ENCODE results near the gene PTBP2. TPM values are rescaled to one million over a fixed set of nuclear protein-coding genes. Genes with fewer than 3 reads are reported as not detected.

Gene PTBP2
- total and polyA plus RNA-seq, 4 donors, result 2.5 to 14.6 (median 9.0) TPM

DNA sequence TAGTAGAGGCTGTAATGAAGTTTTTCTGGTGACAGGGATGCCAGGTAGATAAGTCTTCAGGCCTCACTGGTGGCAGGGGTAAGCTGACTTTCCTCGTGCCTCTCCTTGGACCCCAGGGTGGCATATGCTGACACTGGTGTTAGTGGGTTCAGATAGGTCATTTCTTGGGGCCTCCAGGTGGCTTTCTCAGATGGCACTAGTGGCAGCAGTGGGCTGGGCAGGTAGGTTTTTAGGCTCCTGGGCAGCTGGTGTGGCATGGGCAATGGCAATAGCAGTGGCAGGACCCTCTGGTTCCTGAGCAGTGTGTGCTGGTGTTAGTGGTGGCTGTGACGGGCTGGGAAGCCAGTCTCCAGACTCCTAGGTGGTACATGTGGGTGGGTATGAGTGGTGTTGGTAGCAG lies 140.3 kb downstream of the PTBP2 start:
- no peak overlapping the region for H3K4me3 ChIP-seq (ENCODE audit: low read depth in 1 of 3, low read length in 3 of 3)
- no peak for DNase-seq (ENCODE audit: low spot score)
- H3K27me3 ChIP-seq (ENCODE audit: control insufficient read depth in 4 of 4, insufficient read depth in 4 of 4, low read length in 3 of 4), result no peaks in the 10 kb centered on the region
- H3K36me3 ChIP-seq (ENCODE audit: control insufficient read depth in 4 of 4, insufficient read depth in 3 of 4, low read depth in 1 of 4, low read length in 3 of 4), result no peaks in the 10 kb centered on the region
- TF ChIP-seq, protein P1, sequence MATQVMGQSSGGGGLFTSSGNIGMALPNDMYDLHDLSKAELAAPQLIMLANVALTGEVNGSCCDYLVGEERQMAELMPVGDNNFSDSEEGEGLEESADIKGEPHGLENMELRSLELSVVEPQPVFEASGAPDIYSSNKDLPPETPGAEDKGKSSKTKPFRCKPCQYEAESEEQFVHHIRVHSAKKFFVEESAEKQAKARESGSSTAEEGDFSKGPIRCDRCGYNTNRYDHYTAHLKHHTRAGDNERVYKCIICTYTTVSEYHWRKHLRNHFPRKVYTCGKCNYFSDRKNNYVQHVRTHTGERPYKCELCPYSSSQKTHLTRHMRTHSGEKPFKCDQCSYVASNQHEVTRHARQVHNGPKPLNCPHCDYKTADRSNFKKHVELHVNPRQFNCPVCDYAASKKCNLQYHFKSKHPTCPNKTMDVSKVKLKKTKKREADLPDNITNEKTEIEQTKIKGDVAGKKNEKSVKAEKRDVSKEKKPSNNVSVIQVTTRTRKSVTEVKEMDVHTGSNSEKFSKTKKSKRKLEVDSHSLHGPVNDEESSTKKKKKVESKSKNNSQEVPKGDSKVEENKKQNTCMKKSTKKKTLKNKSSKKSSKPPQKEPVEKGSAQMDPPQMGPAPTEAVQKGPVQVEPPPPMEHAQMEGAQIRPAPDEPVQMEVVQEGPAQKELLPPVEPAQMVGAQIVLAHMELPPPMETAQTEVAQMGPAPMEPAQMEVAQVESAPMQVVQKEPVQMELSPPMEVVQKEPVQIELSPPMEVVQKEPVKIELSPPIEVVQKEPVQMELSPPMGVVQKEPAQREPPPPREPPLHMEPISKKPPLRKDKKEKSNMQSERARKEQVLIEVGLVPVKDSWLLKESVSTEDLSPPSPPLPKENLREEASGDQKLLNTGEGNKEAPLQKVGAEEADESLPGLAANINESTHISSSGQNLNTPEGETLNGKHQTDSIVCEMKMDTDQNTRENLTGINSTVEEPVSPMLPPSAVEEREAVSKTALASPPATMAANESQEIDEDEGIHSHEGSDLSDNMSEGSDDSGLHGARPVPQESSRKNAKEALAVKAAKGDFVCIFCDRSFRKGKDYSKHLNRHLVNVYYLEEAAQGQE (IDR thresholded peaks at IDR 0.05), result no peak
- TF ChIP-seq FOXA2 (IDR thresholded peaks at IDR 0.05) (no peak), RAD21 (IDR thresholded peaks at IDR 0.05) (no peak), SP1 (IDR thresholded peaks at IDR 0.05) (no peak), HNF4A (conservative IDR thresholded peaks at IDR 0.05) (no peak), EGR1 (IDR thresholded peaks at IDR 0.05; ENCODE audit: low read depth in 2 of 2) (no peak)
- TF ChIP-seq, protein P2, sequence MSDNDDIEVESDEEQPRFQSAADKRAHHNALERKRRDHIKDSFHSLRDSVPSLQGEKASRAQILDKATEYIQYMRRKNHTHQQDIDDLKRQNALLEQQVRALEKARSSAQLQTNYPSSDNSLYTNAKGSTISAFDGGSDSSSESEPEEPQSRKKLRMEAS (IDR thresholded peaks at IDR 0.05), result no peak
- 80% methylated on average over 2 of the region's 2 CpGs for WGBS
- H3K27ac ChIP-seq (ENCODE audit: low read depth in 1 of 2, low read length in 2 of 2), result no peak overlapping the region
- no peak overlapping the region for H3K9ac ChIP-seq (ENCODE audit: low read depth in 1 of 2, low read length in 2 of 2)
- H3K4me1 ChIP-seq (ENCODE audit: control insufficient read depth in 4 of 4, insufficient read depth in 4 of 4, low read length in 3 of 4), result no peaks in the 10 kb centered on the region
- H3K9me3 ChIP-seq (ENCODE audit: control insufficient read depth in 4 of 4, low read length in 3 of 4), result no peaks in the 10 kb centered on the region

DNA sequence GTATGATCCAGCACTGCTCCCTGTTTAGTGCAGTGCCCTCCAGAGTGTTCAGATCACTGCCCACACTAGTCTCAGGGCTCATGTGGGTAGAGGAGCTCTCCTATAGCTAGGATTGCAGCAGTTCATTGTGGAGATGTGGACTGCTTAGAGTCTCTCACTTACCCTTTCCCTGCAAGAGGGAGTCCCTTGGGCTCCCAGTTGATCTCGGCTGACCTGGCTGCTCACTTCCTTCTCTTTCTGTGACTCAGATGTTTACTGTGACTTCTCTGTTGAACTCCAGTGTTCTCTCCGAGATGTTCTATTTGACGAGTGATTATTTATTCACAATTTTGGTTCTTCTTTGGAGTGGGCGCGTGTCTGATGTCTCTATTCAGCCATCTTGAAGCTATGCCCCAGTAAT lies 141.9 kb downstream of the PTBP2 start:
- Histone ChIP-seq H3K36me3 (ENCODE audit: control insufficient read depth in 4 of 4, insufficient read depth in 3 of 4, low read depth in 1 of 4, low read length in 3 of 4) (no peaks in the 10 kb centered on the region), H3K4me1 (ENCODE audit: control insufficient read depth in 4 of 4, insufficient read depth in 4 of 4, low read length in 3 of 4) (no peaks in the 10 kb centered on the region), H3K4me3 (ENCODE audit: low read depth in 1 of 3, low read length in 3 of 3) (no peak overlapping the region), H3K27ac (ENCODE audit: low read depth in 1 of 2, low read length in 2 of 2) (no peak overlapping the region), H3K9ac (ENCODE audit: low read depth in 1 of 2, low read length in 2 of 2) (no peak overlapping the region), H3K9me3 (ENCODE audit: control insufficient read depth in 4 of 4, low read length in 3 of 4) (no peaks in the 10 kb centered on the region), H3K27me3 (ENCODE audit: control insufficient read depth in 4 of 4, insufficient read depth in 4 of 4, low read length in 3 of 4) (no peaks in the 10 kb centered on the region)
- DNase-seq (ENCODE audit: low spot score), result no peak
- no peak for TF ChIP-seq TAF1 (conservative IDR thresholded peaks at IDR 0.05)
- TF ChIP-seq FOXA2 (IDR thresholded peaks at IDR 0.05), result no peak
- no peak for TF ChIP-seq RXRA (IDR thresholded peaks at IDR 0.05)
- TF ChIP-seq GABPA (IDR thresholded peaks at IDR 0.05 in 1 of 2, conservative IDR thresholded peaks at IDR 0.05 in 1 of 2), result no peak
- TF ChIP-seq SP1 (IDR thresholded peaks at IDR 0.05), result no peak
- TF ChIP-seq EGR1 (IDR thresholded peaks at IDR 0.05; ENCODE audit: low read depth in 2 of 2), result no peak
- TF ChIP-seq HNF4A (conservative IDR thresholded peaks at IDR 0.05), result no peak
- no peak for TF ChIP-seq JUND (IDR thresholded peaks at IDR 0.05)
- TF ChIP-seq, protein P2 (IDR thresholded peaks at IDR 0.05), result no peak
- no peak for TF ChIP-seq NR2F2 (IDR thresholded peaks at IDR 0.05)
- no peak for TF ChIP-seq RAD21 (IDR thresholded peaks at IDR 0.05)
- no peak for TF ChIP-seq HNF4G (IDR thresholded peaks at IDR 0.05)
- WGBS, result 84% methylated on average over 5 of the region's 5 CpGs

Measured in liver (tissue), 9 donors.